Mesangial cell (primary cell): Measurements from ENCODE around the gene RFWD3. TPM values are rescaled to one million over a fixed set of nuclear protein-coding genes. Genes with fewer than 3 reads are reported as not detected.

ENCODE experiments used
- total RNA-seq: library from RNA; depleted of rRNA; stranded (reverse); fragments of >200 nt; gene quantifications from 2 replicates; pipeline ENCODE4 v1.2.3, GENCODE V29; 2015

RFWD3 gene
- 14.3 and 50.0 TPM in 2 replicates for total RNA-seq

GRCh38 chr16:74666425-74667254, at the start of gene RFWD3:
TSS of gene RFWD3 (minus strand) at chr16:74666877. CDS start at chr16:74661449, 5,428 bp downstream.

GRCh38 chr16:74700438-74701225, 34.0 kb upstream of the RFWD3 start, which contains the start of gene MLKL:
TSS of gene MLKL (minus strand) at chr16:74700862. CDS start at chr16:74695757, 5,105 bp downstream.

GRCh38 chr16:74606521-74607309, 60.0 kb downstream of the RFWD3 start, which contains the start of gene GLG1:
TSS of gene GLG1 (minus strand) at chr16:74607114. CDS start at chr16:74607094, 20 bp downstream.

Other genes starting within 250 kb of the RFWD3 start
- 7.0 and 20.9 TPM in 2 replicates for gene CLEC18B, start 245.4 kb downstream of the RFWD3 start, total RNA-seq
- gene GLG1, start 59.8 kb downstream of the RFWD3 start, total RNA-seq = 97.8 and 146 TPM in 2 replicates
- gene MLKL, start 34.0 kb upstream of the RFWD3 start, total RNA-seq = 6.3 and 12.7 TPM in 2 replicates
- 0.16 and 1.1 TPM in 2 replicates for gene FA2H, start 107.9 kb upstream of the RFWD3 start, total RNA-seq